Adrenal gland (tissue), 5 donors: ENCODE data around the gene PRKG1.

ENCODE experiments used
- POLR2A ChIP-seq, 2 donors: fragments of 450-650 bp; IDR thresholded peaks; one replicate each; pipeline ENCODE4 v1.6.1; 2017; ENCODE audit warnings: antibody characterized with exemption in 2 of 2, mild to moderate bottlenecking in 2 of 2, moderate library complexity in 1 of 2
- TF ChIP-seq, protein P1 (sequence below), 6 experiments: fragments of 450-650 bp in 4 of 6; fragments of 200-600 bp in 2 of 6; sonication (generic) in 1 of 6; IDR thresholded peaks; 1 replicate in 5 of 6; 2 replicates in 1 of 6; pipeline versions ENCODE4 v1.5.1 to v1.8.0; 2016 to 2021; ENCODE audit warnings: antibody characterized with exemption in 6 of 6, mild to moderate bottlenecking in 2 of 6, moderate library complexity in 1 of 6
- donor health status: DM: no; HTN: no; CAD: no.

DNA sequence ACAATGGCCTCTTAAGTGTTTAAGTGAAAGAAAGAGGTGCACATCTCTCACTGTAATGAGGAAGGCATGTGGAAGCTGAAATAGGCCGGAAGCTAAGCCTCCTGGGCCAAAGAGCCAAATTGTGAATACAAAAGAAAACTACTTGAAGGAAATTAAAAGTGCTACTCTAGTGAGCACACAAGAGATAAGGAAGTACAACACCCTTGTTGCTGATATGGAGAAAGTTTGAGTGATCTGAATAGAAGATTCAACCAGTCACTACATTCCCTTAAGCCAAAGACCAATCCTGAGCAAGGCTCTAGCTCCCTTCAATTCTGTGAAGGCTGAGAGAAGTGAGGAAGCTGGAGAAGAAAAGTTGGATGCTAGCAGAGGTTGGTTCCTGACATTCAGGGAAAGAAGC, 1248.0 kb downstream of the PRKG1 start:
- TF ChIP-seq, protein P1, sequence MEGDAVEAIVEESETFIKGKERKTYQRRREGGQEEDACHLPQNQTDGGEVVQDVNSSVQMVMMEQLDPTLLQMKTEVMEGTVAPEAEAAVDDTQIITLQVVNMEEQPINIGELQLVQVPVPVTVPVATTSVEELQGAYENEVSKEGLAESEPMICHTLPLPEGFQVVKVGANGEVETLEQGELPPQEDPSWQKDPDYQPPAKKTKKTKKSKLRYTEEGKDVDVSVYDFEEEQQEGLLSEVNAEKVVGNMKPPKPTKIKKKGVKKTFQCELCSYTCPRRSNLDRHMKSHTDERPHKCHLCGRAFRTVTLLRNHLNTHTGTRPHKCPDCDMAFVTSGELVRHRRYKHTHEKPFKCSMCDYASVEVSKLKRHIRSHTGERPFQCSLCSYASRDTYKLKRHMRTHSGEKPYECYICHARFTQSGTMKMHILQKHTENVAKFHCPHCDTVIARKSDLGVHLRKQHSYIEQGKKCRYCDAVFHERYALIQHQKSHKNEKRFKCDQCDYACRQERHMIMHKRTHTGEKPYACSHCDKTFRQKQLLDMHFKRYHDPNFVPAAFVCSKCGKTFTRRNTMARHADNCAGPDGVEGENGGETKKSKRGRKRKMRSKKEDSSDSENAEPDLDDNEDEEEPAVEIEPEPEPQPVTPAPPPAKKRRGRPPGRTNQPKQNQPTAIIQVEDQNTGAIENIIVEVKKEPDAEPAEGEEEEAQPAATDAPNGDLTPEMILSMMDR (IDR thresholded peaks at IDR 0.05) = no peak
- TF ChIP-seq POLR2A (IDR thresholded peaks at IDR 0.05) = no peak
